ENCODE data around the gene MTFP1. TPM values are rescaled to one million over a fixed set of nuclear protein-coding genes. Genes with fewer than 3 reads are reported as not detected.

Gene MTFP1
- total RNA-seq (10 to 100 TPM; 10.4 to 36.3 (median 14.0) TPM), polyA plus RNA-seq (10 to 100 TPM; 13.7 to 19.7 (median 16.3) TPM)
- long read RNA-seq, donor 1, transcript MTFP1-201 (4 exons, 1,370 nt) = major isoform, 19 of 25 reads
- long read RNA-seq, donor 1, partial matches to known transcripts = 0 of 25 reads
- long read RNA-seq, donor 1, other reads (novel, unspliced or antisense) = 0 of 25 reads
- long read RNA-seq, donor 2, transcript MTFP1-201 (4 exons, 1,370 nt) = major isoform, 7 of 7 reads
- long read RNA-seq, donor 2, partial matches to known transcripts = 0 of 7 reads
- long read RNA-seq, donor 2, other reads (novel, unspliced or antisense) = 0 of 7 reads
- long read RNA-seq, donor 3, transcript MTFP1-201 (4 exons, 1,370 nt) = major isoform, 6 of 6 reads
- long read RNA-seq, donor 3, partial matches to known transcripts = 0 of 6 reads
- long read RNA-seq, donor 3, other reads (novel, unspliced or antisense) = 0 of 6 reads
- long read RNA-seq, donor 4, transcript MTFP1-201 (4 exons, 1,370 nt) = major isoform, 14 of 17 reads
- long read RNA-seq, donor 4, partial matches to known transcripts = 1 of 17 reads
- long read RNA-seq, donor 4, other reads (novel, unspliced or antisense) = 0 of 17 reads
- long read RNA-seq, donor 5, transcript MTFP1-203 (4 exons, 912 nt) = minor isoform, 5 of 25 reads
- long read RNA-seq, donor 5, transcript MTFP1-201 (4 exons, 1,370 nt) = major isoform, 17 of 25 reads
- long read RNA-seq, donor 5, partial matches to known transcripts = 0 of 25 reads
- long read RNA-seq, donor 5, other reads (novel, unspliced or antisense) = 0 of 25 reads
- long read RNA-seq, donor 6, transcript MTFP1-201 (4 exons, 1,370 nt) = major isoform, 7 of 12 reads
- long read RNA-seq, donor 6, partial matches to known transcripts = 0 of 12 reads
- long read RNA-seq, donor 6, other reads (novel, unspliced or antisense) = 0 of 12 reads
- long read RNA-seq, donor 7, transcript MTFP1-201 (4 exons, 1,370 nt) = major isoform, 11 of 11 reads
- long read RNA-seq, donor 7, partial matches to known transcripts = 0 of 11 reads
- long read RNA-seq, donor 7, other reads (novel, unspliced or antisense) = 0 of 11 reads
- long read RNA-seq, donor 8, transcript MTFP1-201 (4 exons, 1,370 nt) = major isoform, 14 of 16 reads
- long read RNA-seq, donor 8, partial matches to known transcripts = 0 of 16 reads
- long read RNA-seq, donor 8, other reads (novel, unspliced or antisense) = 0 of 16 reads
- long read RNA-seq, donor 9, partial matches to known transcripts = 0 of 4 reads
- long read RNA-seq, donor 9, other reads (novel, unspliced or antisense) = 0 of 4 reads
- long read RNA-seq, donor 10, transcript MTFP1-201 (4 exons, 1,370 nt) = major isoform, 7 of 9 reads
- long read RNA-seq, donor 10, partial matches to known transcripts = 0 of 9 reads
- long read RNA-seq, donor 10, other reads (novel, unspliced or antisense) = 0 of 9 reads

- Histone ChIP-seq H3K27me3 (no peaks in the 10 kb centered on the region), H3K9me3 (replicated peaks in 1 of 3) (no peaks in the 10 kb centered on the region), H3K4me3 (peak within 1 kb of the TSS; percentile 45 to 89 (median 51)), H3K36me3 (replicated peaks in 1 of 2) (no peaks in the 10 kb centered on the region), H3K4me1 (replicated peaks in 1 of 2) (peaks cover 19 to 41% of the 10 kb centered on the region in 2 donors), H3K27ac (peak within 1 kb of the TSS; percentile 48 to 99 (median 75))
- intact Hi-C loops (cut with DNase I) = no loop called here
- 1 to 6% (median 3%) methylated on average over 17 to 61 of the region's 61 CpGs for WGBS, 4 donors
- DNase-seq = peak; percentile 59 to 78 (median 70)
- TF ChIP-seq POLR2A (IDR thresholded peaks at IDR 0.05) (peak in 1 of 2 donors; percentile 28), CTCF (IDR thresholded peaks at IDR 0.05) (no peak)
These were observed at the start of gene MTFP1 for GRCh38 chr22:30425616-30426387. Gene MTFP1 (plus strand): TSS chr22:30425768. CDS start chr22:30425880, 112 bp downstream.

- TF ChIP-seq POLR2A (IDR thresholded peaks at IDR 0.05) (no peak), CTCF (IDR thresholded peaks at IDR 0.05) (no peak)
- Histone ChIP-seq H3K4me3 (no peak overlapping the region), H3K36me3 (replicated peaks in 1 of 2) (peaks cover 0 to 4% of the 10 kb centered on the region in 2 donors), H3K27ac (no peak overlapping the region), H3K4me1 (replicated peaks in 1 of 2) (no peaks in the 10 kb centered on the region), H3K27me3 (no peaks in the 10 kb centered on the region), H3K9me3 (replicated peaks in 1 of 3) (no peaks in the 10 kb centered on the region)
- intact Hi-C loops (cut with DNase I) = loop anchor here in 1 of 2 donors (10.0 kb wide), 1 partner anchor 275 kb away; no protein-coding TSS in a partner anchor
- 97 to 100% (median 97%) methylated on average over 8 to 20 of the region's 20 CpGs for WGBS, 4 donors
- no peak for DNase-seq
These were observed 45.6 kb upstream of the MTFP1 start for GRCh38 chr22:30380011-30380410.

GRCh38 chr22:30381264-30381663, 44.3 kb upstream of the MTFP1 start:
- DNase-seq = no peak
- 87 to 90% (median 87%) methylated on average over 12 of the region's 12 CpGs for WGBS, 4 donors
- H3K27me3 ChIP-seq = no peaks in the 10 kb centered on the region
- no peak for TF ChIP-seq POLR2A (IDR thresholded peaks at IDR 0.05)
- TF ChIP-seq CTCF (IDR thresholded peaks at IDR 0.05) = no peak
- intact Hi-C loops (cut with DNase I) = loop anchor here in 1 of 2 donors (10.0 kb wide), 1 partner anchor 276 kb away; no protein-coding TSS in a partner anchor
- H3K4me3 ChIP-seq = no peak overlapping the region
- no peak overlapping the region for H3K27ac ChIP-seq
- H3K4me1 ChIP-seq (replicated peaks in 1 of 2) = peaks cover 0 to 4% of the 10 kb centered on the region in 2 donors
- no peaks in the 10 kb centered on the region for H3K9me3 ChIP-seq (replicated peaks in 1 of 3)
- peaks cover 0 to 4% of the 10 kb centered on the region in 2 donors for H3K36me3 ChIP-seq (replicated peaks in 1 of 2)

Data from adrenal gland (tissue), 19 donors.